ENCODE data around the gene CRACDL. TPM values are rescaled to one million over a fixed set of nuclear protein-coding genes. Genes with fewer than 3 reads are reported as not detected.

CRACDL gene
- total RNA-seq, 2 experiments from 2014 or later = 0.36 to 1.5 TPM

DNA sequence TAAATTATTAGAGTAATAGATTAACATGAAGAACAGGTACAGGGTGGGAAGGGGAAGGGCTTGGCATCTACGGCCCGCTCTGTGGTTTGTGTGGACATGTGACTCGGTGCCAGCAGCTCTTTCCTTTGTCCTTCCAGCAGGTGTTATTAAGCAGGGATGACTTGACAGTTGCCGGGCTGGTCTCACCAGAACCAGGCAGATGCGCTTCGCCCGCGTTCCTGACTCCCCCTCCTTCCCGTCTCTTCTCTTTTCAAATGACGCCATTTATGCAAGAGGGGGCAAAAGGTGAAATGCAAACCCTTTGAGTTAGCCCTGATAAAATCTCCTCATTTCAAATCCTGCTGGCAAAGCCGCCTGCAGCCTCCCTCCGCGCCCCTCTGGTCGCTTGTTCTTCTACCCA, 166.2 kb downstream of the CRACDL start:
- peaks cover 89% of the 10 kb centered on the region for H3K4me1 Mint-ChIP-seq (ENCODE audit: low read depth)
- Histone ChIP-seq H3K4me3 (ENCODE audit: low read length) (peak overlapping the region; percentile 60), H3K4me1 (ENCODE audit: insufficient read depth, low read length) (peaks cover 88% of the 10 kb centered on the region), H3K36me3 (ENCODE audit: insufficient read depth, low read length) (no peaks in the 10 kb centered on the region), H3K9me3 (ENCODE audit: control insufficient read depth in 1 of 2, insufficient read depth in 1 of 2, low read length in 2 of 2) (no peaks in the 10 kb centered on the region), H3K27me3 (ENCODE audit: control insufficient read depth in 1 of 2, insufficient read depth in 2 of 2, low read length in 2 of 2) (no peaks in the 10 kb centered on the region), H3K27ac (ENCODE audit: low read depth in 1 of 2, low read length in 2 of 2) (peak overlapping the region; percentile 58 to 61)
- peak in 8 of 14 experiments; percentile 9 to 74 (median 50) for DNase-seq
- peaks cover 18% of the 10 kb centered on the region for H3K36me3 Mint-ChIP-seq (ENCODE audit: low read depth)
- intact Hi-C loops (cut with DNase I, micrococcal nuclease) = loop anchor here (2.0 to 5.0 kb wide), 5 partner anchors 13 to 121 kb away; partner anchors contain the start of gene MGAT4A (in 1 of the 2)
- no peaks in the 10 kb centered on the region for H3K27me3 Mint-ChIP-seq
- peak; percentile 12 for ATAC-seq (ENCODE audit: poor library complexity)
- ChIA-PET POLR2A (interaction anchor here (0.6 to 11.2 kb wide), 10 partner anchors 8 to 109 kb away, joined by 3 to 414 read pairs (median 30); partner anchors contain the start of gene MGAT4A), CTCF (interaction anchor here (1.2 to 3.6 kb wide), 4 partner anchors 12 to 120 kb away, joined by 3 to 43 read pairs (median 4); partner anchors contain the start of gene MGAT4A)
- no peaks in the 10 kb centered on the region for H3K9me3 Mint-ChIP-seq
- peak overlapping the region; percentile 96 for H3K27ac Mint-ChIP-seq
- TF ChIP-seq CTCF (IDR thresholded peaks at IDR 0.05) = no peak
- H3K4me3 Mint-ChIP-seq = peak overlapping the region; percentile 94

- ATAC-seq (ENCODE audit: poor library complexity) = no peak
- POLR2A ChIA-PET = interaction anchor here (0.6 to 11.2 kb wide), 8 partner anchors 11 to 108 kb away, joined by 3 to 414 read pairs (median 34); partner anchors contain the start of gene MGAT4A
Observed at GRCh38 chr2:98769114-98769476, 166.9 kb downstream of the CRACDL start.

More at GRCh38 chr2:98769114-98769476, 166.9 kb downstream of the CRACDL start:
- intact Hi-C loops (cut with DNase I, micrococcal nuclease) = loop anchor here in 1 of 2 experiments (2.0 kb wide), 1 partner anchor 120 kb away; no protein-coding TSS in a partner anchor
- H3K27ac ChIP-seq (ENCODE audit: low read depth in 1 of 2, low read length in 2 of 2) = peak overlapping the region; percentile 61 to 64
- DNase-seq = peak in 1 of 14 experiments; percentile 14
- peak overlapping the region; percentile 94 for H3K4me3 Mint-ChIP-seq
- no peaks in the 10 kb centered on the region for H3K9me3 ChIP-seq (ENCODE audit: control insufficient read depth in 1 of 2, insufficient read depth in 1 of 2, low read length in 2 of 2)
- no peaks in the 10 kb centered on the region for H3K27me3 Mint-ChIP-seq
- peak overlapping the region; percentile 96 for H3K27ac Mint-ChIP-seq
- peaks cover 86% of the 10 kb centered on the region for H3K4me1 Mint-ChIP-seq (ENCODE audit: low read depth)
- H3K36me3 Mint-ChIP-seq (ENCODE audit: low read depth) = peaks cover 18% of the 10 kb centered on the region
- H3K9me3 Mint-ChIP-seq = no peaks in the 10 kb centered on the region
- H3K4me3 ChIP-seq (ENCODE audit: low read length) = peak overlapping the region; percentile 8
- H3K27me3 ChIP-seq (ENCODE audit: control insufficient read depth in 1 of 2, insufficient read depth in 2 of 2, low read length in 2 of 2) = no peaks in the 10 kb centered on the region
- peaks cover 81% of the 10 kb centered on the region for H3K4me1 ChIP-seq (ENCODE audit: insufficient read depth, low read length)
- no peak for TF ChIP-seq CTCF (IDR thresholded peaks at IDR 0.05)
- CTCF ChIA-PET = interaction anchor here (1.6 to 3.6 kb wide), 2 partner anchors 38 to 120 kb away, joined by 4 to 43 read pairs; partner anchors contain the start of gene MGAT4A
- no peaks in the 10 kb centered on the region for H3K36me3 ChIP-seq (ENCODE audit: insufficient read depth, low read length)

All from CD4-positive, alpha-beta T cell (primary cell).